LHCN-M2 (cell line): ENCODE results near the gene PSMD6. TPM values are rescaled to one million over a fixed set of nuclear protein-coding genes. Genes with fewer than 3 reads are reported as not detected.

ENCODE experiments used
- DNase-seq: peaks from one replicate; pipeline ENCODE4 v3.0.0-alpha.2; 2012; ENCODE audit warnings: low read depth
- total RNA-seq: library from RNA; depleted of rRNA; stranded (reverse); fragments of >200 nt; gene quantifications from 2 replicates; pipeline ENCODE4 v1.2.3, GENCODE V29; 2014

Gene PSMD6
- total RNA-seq, 1 experiment from 2014 or later, result 104 TPM

GRCh38 chr3:64046592-64046991, 23.3 kb upstream of the PSMD6 start:
- no peak for DNase-seq

GRCh38 chr3:64042952-64043351, 19.7 kb upstream of the PSMD6 start:
- DNase-seq, result no peak

GRCh38 chr3:64039981-64040733, 16.9 kb upstream of the PSMD6 start:
- no peak for DNase-seq

GRCh38 chr3:64039332-64039731, 16.0 kb upstream of the PSMD6 start:
- DNase-seq, result no peak

GRCh38 chr3:64038253-64038767, 15.0 kb upstream of the PSMD6 start:
- DNase-seq, result no peak

GRCh38 chr3:64037084-64037483, 13.8 kb upstream of the PSMD6 start:
- no peak for DNase-seq

GRCh38 chr3:64033069-64033468, 9.8 kb upstream of the PSMD6 start:
- no peak for DNase-seq

GRCh38 chr3:64031540-64032508, 8.5 kb upstream of the PSMD6 start:
- no peak for DNase-seq

GRCh38 chr3:64030741-64031140, 7.4 kb upstream of the PSMD6 start:
- DNase-seq, result peak; percentile 43

GRCh38 chr3:64029287-64029686, 6.0 kb upstream of the PSMD6 start:
- DNase-seq, result no peak

GRCh38 chr3:64028754-64029153, 5.5 kb upstream of the PSMD6 start:
- DNase-seq, result no peak

GRCh38 chr3:64027658-64028057, 4.4 kb upstream of the PSMD6 start:
- no peak for DNase-seq

GRCh38 chr3:64026346-64026745, 3.1 kb upstream of the PSMD6 start:
- DNase-seq, result no peak

- no peak for DNase-seq
Observed at GRCh38 chr3:64023861-64024223, 548 bp upstream of the PSMD6 start.

- no peak for DNase-seq
Observed at GRCh38 chr3:64022451-64023186, 675 bp downstream of the PSMD6 start.

GRCh38 chr3:64021922-64022321, 1.4 kb downstream of the PSMD6 start:
- DNase-seq, result no peak

GRCh38 chr3:64019879-64020278, 3.4 kb downstream of the PSMD6 start:
- no peak for DNase-seq

GRCh38 chr3:64019271-64019670, 4.0 kb downstream of the PSMD6 start:
- DNase-seq, result no peak

GRCh38 chr3:64016941-64017620, 6.2 kb downstream of the PSMD6 start:
- no peak for DNase-seq

GRCh38 chr3:64011685-64012084, 11.6 kb downstream of the PSMD6 start:
- DNase-seq, result peak; percentile 86

GRCh38 chr3:64010199-64010598, 13.1 kb downstream of the PSMD6 start:
- no peak for DNase-seq
